Naive B cell (primary cell): Measurements from ENCODE around the gene CTPS2. TPM values are rescaled to one million over a fixed set of nuclear protein-coding genes. Genes with fewer than 3 reads are reported as not detected.

Source experiments
- ATAC-seq, 2 donors: fragments of 150-1000 bp; cut with Tn5 transposase; 2 replicates each; pipeline ENCODE4 v1.10.0; 2021; ENCODE audit warnings: low read depth in 2 of 2, mild to moderate bottlenecking in 2 of 2, moderate library complexity in 2 of 2
- DNase-seq: peaks from one replicate; pipeline ENCODE4 v3.0.0; 2022
- H3K27ac Mint-ChIP-seq, 6 donors: one replicate each; pipeline ENCODE4 v1.8.0; 2020 to 2022; ENCODE audit warnings: mild to moderate bottlenecking in 6 of 6, mixed read lengths in 6 of 6, moderate library complexity in 5 of 6, inconsistent platforms in 2 of 6
- H3K27me3 Mint-ChIP-seq, 3 donors: one replicate each; pipeline ENCODE4 v1.8.0; 2021 to 2022; ENCODE audit warnings: mixed read lengths in 3 of 3, mild to moderate bottlenecking in 1 of 3
- H3K36me3 Mint-ChIP-seq, 2 donors: one replicate each; pipeline ENCODE4 v1.8.0; 2020 to 2022; ENCODE audit warnings: mixed read lengths in 2 of 2, inconsistent platforms in 1 of 2, mild to moderate bottlenecking in 1 of 2
- H3K4me1 Mint-ChIP-seq, 3 donors: one replicate each; pipeline ENCODE4 v1.8.0; 2020 to 2022; ENCODE audit warnings: mixed read lengths in 3 of 3, inconsistent platforms in 1 of 3, mild to moderate bottlenecking in 1 of 3, moderate library complexity in 1 of 3
- H3K4me3 Mint-ChIP-seq, 8 donors: one replicate each; pipeline ENCODE4 v1.8.0; 2020 to 2022; ENCODE audit warnings: mild to moderate bottlenecking in 8 of 8, mixed read lengths in 8 of 8, moderate library complexity in 8 of 8, inconsistent platforms in 2 of 8
- H3K9me3 Mint-ChIP-seq, 7 donors: one replicate each; pipeline ENCODE4 v1.8.0; 2020 to 2022; ENCODE audit warnings: mixed read lengths in 7 of 7, mild to moderate bottlenecking in 5 of 7, inconsistent platforms in 2 of 7, moderate library complexity in 1 of 7
- polyA plus RNA-seq, 6 donors: library from polyadenylated mRNA; unstranded; fragments of 300-500 nt; fragmentation: Illumina TruSeq; gene quantifications; one replicate each; pipeline ENCODE4 v1.2.3, GENCODE V29; 2021; ENCODE audit warnings: low read depth in 6 of 6

The CTPS2 gene
- polyA plus RNA-seq, 6 donors from 2014 or later, result 3.2 to 6.0 (median 4.7) TPM

DNA sequence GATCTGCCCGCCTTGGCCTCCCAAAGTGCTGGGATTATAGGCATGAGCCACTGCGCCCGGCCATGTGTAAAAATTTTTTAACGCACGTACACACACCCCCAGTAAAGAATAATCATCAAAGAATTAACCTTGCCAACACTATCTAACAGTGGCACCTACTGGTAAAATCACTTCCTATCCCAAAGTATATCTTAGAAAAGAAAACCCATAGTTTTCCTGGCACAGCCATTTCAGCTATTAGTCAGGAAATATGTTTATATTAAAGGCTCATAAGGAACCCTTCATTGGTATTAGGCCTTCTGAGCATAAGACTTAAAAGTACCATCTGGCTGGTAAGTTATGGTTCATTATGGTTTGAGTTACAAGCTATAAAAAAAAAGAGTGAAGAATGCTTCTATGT, 48.4 kb downstream of the CTPS2 start:
- ATAC-seq (no peak), DNase-seq (no peak)
- no peaks in the 10 kb centered on the region for H3K4me1 Mint-ChIP-seq
- H3K4me3 Mint-ChIP-seq, result no peak overlapping the region
- H3K9me3 Mint-ChIP-seq, result peaks cover 0 to 3% (median 0%) of the 10 kb centered on the region in 7 donors
- H3K27ac Mint-ChIP-seq, result peak overlapping the region in 1 of 6 donors; percentile 9
- H3K27me3 Mint-ChIP-seq, result no peaks in the 10 kb centered on the region
- H3K36me3 Mint-ChIP-seq, result peaks cover 0 to 13% of the 10 kb centered on the region in 2 donors

DNA sequence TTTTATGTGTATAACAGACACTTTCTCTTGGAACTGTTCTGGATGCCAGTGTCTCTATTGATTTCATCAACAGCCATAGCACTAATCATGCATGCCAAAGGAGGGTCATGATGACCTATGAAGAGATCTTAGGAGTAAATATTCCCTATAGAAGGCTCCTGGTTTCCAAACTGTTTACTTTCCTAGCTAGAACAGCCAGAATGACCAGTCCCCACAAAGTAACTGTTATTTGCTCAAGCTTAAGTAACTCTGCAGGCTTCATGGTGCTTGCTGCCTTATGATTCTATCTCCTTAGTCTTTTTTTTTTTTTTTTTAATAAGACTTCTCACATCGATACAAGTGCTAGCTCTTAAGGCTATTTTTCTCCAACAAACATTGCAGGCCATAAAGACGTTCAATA, 50.1 kb downstream of the CTPS2 start:
- no peak for DNase-seq
- H3K4me3 Mint-ChIP-seq, result no peak overlapping the region
- H3K36me3 Mint-ChIP-seq, result peaks cover 0 to 13% of the 10 kb centered on the region in 2 donors
- H3K27ac Mint-ChIP-seq, result no peak overlapping the region
- ATAC-seq, result no peak
- H3K9me3 Mint-ChIP-seq, result peaks cover 0 to 1% (median 0%) of the 10 kb centered on the region in 7 donors
- no peaks in the 10 kb centered on the region for H3K27me3 Mint-ChIP-seq
- H3K4me1 Mint-ChIP-seq, result no peaks in the 10 kb centered on the region

DNA sequence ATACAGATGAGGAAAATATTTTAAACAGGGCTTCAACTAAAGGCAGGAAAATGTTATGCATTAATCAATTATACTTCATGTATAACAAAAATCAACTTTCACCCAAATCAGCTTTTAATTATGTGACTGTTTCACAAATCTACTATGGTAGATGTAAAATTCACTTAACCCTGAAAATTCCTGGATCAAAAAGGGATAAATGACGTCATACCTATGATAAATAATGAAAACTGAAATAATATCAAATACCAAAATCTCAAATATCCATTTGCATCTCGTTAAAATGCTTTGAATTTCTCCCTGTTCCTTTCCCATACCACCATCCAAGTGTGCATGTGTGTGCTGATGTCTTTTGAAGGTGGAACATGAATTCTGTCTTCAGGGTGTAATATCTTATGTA, 51.0 kb downstream of the CTPS2 start:
- H3K27ac Mint-ChIP-seq, result no peak overlapping the region

DNA sequence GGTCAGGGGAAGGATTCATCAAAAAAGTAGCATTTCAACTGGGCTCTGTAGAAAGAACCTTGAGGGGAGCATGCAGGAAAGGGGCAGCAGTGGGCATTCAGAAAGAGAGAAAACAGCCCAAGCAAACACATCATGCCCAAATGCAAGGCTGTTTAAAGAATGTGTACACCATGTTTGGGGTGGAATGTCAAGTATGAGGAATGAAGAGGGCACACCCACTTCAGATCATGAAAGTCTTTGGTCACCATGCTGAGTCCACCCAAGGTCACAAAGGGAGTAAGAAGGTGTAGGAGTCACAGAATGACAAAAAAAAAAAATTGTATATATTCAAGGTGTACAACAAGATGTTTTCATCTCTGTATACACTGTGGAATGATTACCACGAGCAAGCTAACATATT, 53.1 kb downstream of the CTPS2 start:
- Mint-ChIP-seq H3K27ac (no peak overlapping the region), H3K4me1 (no peaks in the 10 kb centered on the region), H3K4me3 (peak overlapping the region in 1 of 8 donors; percentile 21), H3K27me3 (no peaks in the 10 kb centered on the region), H3K9me3 (peaks cover 0 to 1% (median 0%) of the 10 kb centered on the region in 7 donors), H3K36me3 (peaks cover 0 to 5% of the 10 kb centered on the region in 2 donors)
- DNase-seq (no peak), ATAC-seq (no peak)

More for the DNA sequence above, 51.0 kb downstream of the CTPS2 start:
- ATAC-seq (no peak), DNase-seq (no peak)
- Mint-ChIP-seq H3K27me3 (no peaks in the 10 kb centered on the region), H3K4me3 (no peak overlapping the region), H3K4me1 (no peaks in the 10 kb centered on the region), H3K36me3 (peaks cover 0 to 12% of the 10 kb centered on the region in 2 donors), H3K9me3 (peaks cover 0 to 1% (median 0%) of the 10 kb centered on the region in 7 donors)

DNA sequence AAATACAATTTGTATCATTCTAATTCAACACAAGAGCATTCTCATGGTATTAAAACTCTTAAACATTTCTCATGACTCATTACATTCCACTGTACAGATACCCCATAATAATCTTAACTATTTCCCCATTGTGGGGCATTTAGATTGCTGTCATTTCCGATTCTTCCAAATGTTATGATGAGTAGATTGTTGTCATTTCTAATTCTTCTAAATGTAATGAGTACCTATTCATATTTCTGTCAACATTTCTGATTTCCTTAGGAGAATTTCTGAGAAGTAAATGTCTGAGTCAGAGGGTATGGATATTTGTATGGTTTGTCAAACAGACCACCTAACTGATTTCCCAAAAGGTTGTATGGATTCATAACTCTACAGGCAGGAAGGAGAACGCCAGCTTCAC, 54.2 kb downstream of the CTPS2 start:
- ATAC-seq, result no peak
- Mint-ChIP-seq H3K4me3 (no peak overlapping the region), H3K36me3 (peaks cover 0 to 5% of the 10 kb centered on the region in 2 donors), H3K27ac (no peak overlapping the region), H3K4me1 (no peaks in the 10 kb centered on the region), H3K27me3 (no peaks in the 10 kb centered on the region), H3K9me3 (peaks cover 0 to 1% (median 0%) of the 10 kb centered on the region in 7 donors)
- DNase-seq, result no peak

DNA sequence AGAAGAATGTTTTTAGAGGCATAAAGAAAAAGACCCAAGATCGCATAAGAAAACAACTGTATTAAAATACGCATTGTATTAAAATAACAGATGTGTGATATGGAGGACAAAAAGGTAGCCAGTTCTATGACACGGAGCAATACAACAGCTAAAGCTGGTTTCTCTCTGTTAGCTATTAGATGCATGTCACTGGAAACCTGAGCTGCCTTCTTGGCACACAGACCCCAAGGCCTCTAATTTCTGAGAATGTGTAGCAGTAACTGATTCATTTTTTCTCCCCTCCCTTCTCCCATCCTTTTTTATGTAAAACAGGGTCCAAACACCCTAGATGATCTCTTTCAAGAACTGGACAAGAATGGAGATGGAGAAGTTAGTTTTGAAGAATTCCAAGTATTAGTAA, 58.4 kb downstream of the CTPS2 start:
- Mint-ChIP-seq H3K4me3 (no peak overlapping the region), H3K27ac (no peak overlapping the region), H3K4me1 (no peaks in the 10 kb centered on the region), H3K9me3 (peaks cover 0 to 1% (median 0%) of the 10 kb centered on the region in 7 donors), H3K27me3 (no peaks in the 10 kb centered on the region), H3K36me3 (peaks cover 0 to 5% of the 10 kb centered on the region in 2 donors)
- DNase-seq, result no peak
- ATAC-seq, result no peak

DNA sequence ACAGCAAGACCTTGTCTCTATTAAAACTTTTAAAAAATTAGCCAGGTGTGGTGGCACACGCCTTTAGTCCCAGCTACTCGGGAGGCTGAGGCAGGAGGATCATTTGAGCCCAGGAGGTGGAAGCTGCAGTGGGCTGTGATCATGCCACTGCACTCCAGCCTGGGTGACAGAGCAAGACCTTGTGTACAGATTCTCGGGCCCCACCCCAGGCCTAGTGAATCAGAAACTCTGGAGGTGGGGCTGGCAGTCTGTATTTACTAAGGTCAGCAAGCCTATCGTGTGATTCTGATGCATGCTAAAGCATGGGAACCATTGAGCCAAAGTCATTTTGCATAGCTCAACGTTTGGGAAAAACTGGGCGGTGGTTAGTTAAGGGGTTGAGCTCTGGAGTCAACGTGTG, 59.0 kb downstream of the CTPS2 start:
- Mint-ChIP-seq H3K27ac (no peak overlapping the region), H3K4me1 (no peaks in the 10 kb centered on the region), H3K36me3 (peaks cover 0 to 5% of the 10 kb centered on the region in 2 donors), H3K27me3 (no peaks in the 10 kb centered on the region), H3K4me3 (no peak overlapping the region), H3K9me3 (peaks cover 0 to 1% (median 0%) of the 10 kb centered on the region in 7 donors)
- DNase-seq, result no peak
- no peak for ATAC-seq

DNA sequence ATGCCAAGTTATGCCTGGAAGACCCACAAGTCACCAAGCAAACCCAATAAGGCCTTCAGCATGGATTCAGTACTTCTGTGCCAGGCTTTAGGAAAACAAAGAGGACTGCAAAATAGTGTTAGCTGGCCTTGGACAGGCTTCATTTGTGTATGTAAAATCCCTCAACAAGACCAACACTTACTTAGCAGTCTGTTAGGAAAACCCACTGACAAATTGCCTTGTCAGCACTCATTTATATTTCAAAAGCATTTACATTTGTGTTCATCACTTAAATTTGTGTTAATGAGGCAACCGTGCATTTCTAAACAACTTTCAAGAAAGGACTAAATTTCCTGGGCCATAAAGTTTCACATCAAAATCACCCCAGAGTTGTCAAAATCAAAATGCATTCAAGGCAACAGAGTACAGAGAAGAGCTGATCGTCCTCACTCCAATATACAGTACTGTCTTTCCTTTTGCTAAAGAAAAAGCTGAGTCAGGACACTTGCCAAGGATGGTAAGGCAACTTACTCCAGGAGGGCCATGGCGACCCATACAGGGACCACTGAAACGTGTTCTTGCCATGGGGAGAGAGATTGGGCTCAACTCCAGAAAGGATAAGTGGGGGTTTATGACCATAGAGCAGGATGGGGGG, 61.0 kb downstream of the CTPS2 start:
- peaks cover 0 to 1% (median 0%) of the 10 kb centered on the region in 7 donors for H3K9me3 Mint-ChIP-seq
- H3K4me1 Mint-ChIP-seq, result no peaks in the 10 kb centered on the region
- H3K36me3 Mint-ChIP-seq, result peaks cover 0 to 5% of the 10 kb centered on the region in 2 donors
- H3K27me3 Mint-ChIP-seq, result no peaks in the 10 kb centered on the region
- no peak for DNase-seq
- no peak for ATAC-seq
- H3K4me3 Mint-ChIP-seq, result no peak overlapping the region
- no peak overlapping the region for H3K27ac Mint-ChIP-seq

DNA sequence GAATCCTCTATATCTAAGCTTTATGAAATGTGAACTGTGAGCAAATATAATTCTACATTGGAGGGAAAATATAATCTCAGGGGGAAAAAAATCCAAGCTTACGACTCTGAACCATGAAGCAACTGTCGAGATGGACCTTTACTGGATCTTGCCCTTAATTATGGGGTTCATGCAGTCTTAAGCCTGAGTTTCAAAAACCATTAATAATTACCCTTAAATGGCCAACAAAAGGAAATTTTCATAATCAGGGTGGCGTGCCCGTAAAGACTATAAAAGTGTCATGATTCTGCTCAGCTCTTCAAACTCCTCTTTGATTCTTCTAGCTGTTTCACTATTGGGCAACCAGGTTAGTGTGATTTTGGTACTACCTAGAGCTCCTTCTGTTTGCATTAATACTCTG, 62.6 kb downstream of the CTPS2 start, which contains the start of gene S100G:
Gene S100G, plus strand, starts transcription at position 301 of the 400 bp plus-strand sequence. CDS start 849 bp downstream, outside the sequence.
- H3K27ac Mint-ChIP-seq, result peak within 1 kb of the TSS in 1 of 6 donors; percentile 51
- no peaks in the 10 kb centered on the region for H3K27me3 Mint-ChIP-seq
- peaks cover 0 to 2% (median 0%) of the 10 kb centered on the region in 7 donors for H3K9me3 Mint-ChIP-seq
- peaks cover 0 to 1% of the 10 kb centered on the region in 2 donors for H3K36me3 Mint-ChIP-seq
- H3K4me1 Mint-ChIP-seq, result no peaks in the 10 kb centered on the region
- ATAC-seq (no peak), DNase-seq (no peak)
- H3K4me3 Mint-ChIP-seq, result no peak within 1 kb of the TSS

DNA sequence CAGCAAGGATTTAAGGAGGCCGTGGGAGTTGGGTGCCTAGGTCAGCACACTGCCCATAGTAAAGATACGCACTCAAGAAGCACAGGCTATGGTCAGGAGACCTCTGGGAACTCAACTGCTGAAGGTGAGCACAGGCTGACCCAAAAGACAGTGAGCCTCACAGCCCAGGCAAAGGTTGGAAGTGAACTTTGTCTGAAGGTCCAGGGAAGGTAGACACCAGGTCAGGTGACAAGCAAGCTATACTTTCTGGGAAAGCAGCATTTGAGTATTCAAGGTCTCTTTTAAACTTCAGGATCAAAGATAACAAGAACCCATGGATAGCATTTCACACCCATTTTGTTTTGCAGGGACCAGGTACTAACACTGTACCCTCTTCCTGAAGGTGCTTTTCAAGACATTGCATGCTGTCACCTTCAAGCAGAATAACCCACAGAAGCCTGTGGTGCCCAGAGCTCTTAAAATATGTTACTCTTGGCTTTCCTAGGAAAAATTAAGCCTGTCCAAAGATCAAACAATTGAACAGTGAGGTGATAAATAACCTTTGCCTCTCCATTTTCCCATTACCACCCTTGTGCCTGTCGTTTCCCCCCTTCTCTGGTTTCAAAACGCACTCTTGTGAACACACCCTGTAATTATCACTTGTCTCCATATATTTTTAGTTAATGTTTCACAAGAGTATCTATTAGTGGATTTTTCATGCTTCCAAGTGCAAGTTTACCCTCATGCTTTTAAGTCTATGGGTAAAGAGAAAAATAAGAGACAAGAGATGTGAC, 65.9 kb downstream of the CTPS2 start:
- Mint-ChIP-seq H3K27ac (no peak overlapping the region), H3K4me3 (no peak overlapping the region), H3K27me3 (no peaks in the 10 kb centered on the region), H3K9me3 (peaks cover 0 to 2% (median 0%) of the 10 kb centered on the region in 7 donors), H3K4me1 (no peaks in the 10 kb centered on the region), H3K36me3 (no peaks in the 10 kb centered on the region)
- DNase-seq (no peak), ATAC-seq (no peak)

DNA sequence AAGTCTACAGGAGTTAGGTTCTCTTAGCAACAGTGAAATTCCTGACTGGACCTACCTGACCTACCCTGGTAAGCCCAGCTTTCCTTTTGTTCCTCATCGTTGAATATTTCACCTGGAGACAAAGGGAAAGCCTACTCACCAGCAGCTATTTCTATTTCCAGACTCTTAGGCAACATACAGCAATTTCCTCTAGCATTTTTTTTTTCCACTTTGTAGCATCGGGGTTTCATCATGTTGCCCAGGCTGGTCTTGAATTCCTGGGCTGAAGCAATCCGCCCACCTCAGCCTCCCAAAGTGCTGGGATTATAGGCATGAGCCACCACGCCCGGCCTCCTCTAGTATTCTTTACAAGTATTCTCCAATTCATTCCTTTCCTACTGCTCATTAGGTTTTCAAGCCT, 69.3 kb downstream of the CTPS2 start:
- no peaks in the 10 kb centered on the region for H3K4me1 Mint-ChIP-seq
- no peaks in the 10 kb centered on the region for H3K27me3 Mint-ChIP-seq
- no peak overlapping the region for H3K27ac Mint-ChIP-seq
- ATAC-seq (no peak), DNase-seq (no peak)
- peaks cover 0 to 2% (median 0%) of the 10 kb centered on the region in 7 donors for H3K9me3 Mint-ChIP-seq
- no peak overlapping the region for H3K4me3 Mint-ChIP-seq
- H3K36me3 Mint-ChIP-seq, result peaks cover 0 to 7% of the 10 kb centered on the region in 2 donors

DNA sequence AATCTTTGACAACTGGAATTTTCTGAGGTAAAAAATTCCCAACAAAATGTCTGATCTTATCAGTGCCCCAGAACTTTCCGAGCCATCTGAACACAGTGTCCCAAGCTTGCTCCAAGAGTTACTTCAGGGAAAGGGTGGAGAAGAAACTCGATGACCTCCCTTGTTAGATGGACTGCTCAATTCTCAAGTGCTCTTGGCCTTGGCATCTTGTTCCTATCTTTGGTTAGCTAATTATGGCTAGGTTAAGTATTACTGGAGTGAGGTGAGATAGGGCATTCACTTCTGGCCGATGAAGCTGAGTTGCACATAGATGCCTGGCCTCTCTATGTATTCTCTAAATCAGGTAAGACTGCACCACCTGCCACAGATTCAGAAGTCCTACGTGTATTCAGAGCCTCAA, 71.6 kb downstream of the CTPS2 start:
- H3K9me3 Mint-ChIP-seq, result peaks cover 0 to 2% (median 0%) of the 10 kb centered on the region in 7 donors
- peak overlapping the region in 1 of 6 donors; percentile 24 for H3K27ac Mint-ChIP-seq
- H3K4me3 Mint-ChIP-seq, result no peak overlapping the region
- no peaks in the 10 kb centered on the region for H3K4me1 Mint-ChIP-seq
- peaks cover 0 to 7% of the 10 kb centered on the region in 2 donors for H3K36me3 Mint-ChIP-seq
- no peaks in the 10 kb centered on the region for H3K27me3 Mint-ChIP-seq
- no peak for DNase-seq
- ATAC-seq, result no peak

DNA sequence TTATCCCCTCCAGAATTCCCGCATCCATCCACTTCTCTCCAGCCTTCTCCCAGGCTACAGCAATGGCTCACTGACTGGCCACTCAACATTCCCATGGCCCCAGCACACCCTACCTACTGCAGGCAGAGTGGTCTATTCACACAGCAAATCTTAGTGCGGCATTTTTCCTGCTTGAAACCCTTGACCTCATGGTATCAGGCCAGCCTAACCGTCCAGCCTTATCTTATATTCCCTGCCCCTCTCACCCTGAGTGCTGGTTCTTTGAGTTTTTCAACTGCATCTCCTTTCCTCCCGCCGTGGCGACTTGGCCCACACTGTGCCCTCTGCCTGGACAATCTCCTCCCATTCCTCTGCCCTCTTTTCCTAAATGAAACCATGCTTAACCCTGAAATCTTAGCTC, 72.5 kb downstream of the CTPS2 start:
- Mint-ChIP-seq H3K4me3 (no peak overlapping the region), H3K36me3 (peaks cover 0 to 7% of the 10 kb centered on the region in 2 donors), H3K4me1 (no peaks in the 10 kb centered on the region), H3K27me3 (no peaks in the 10 kb centered on the region), H3K27ac (no peak overlapping the region), H3K9me3 (no peaks in the 10 kb centered on the region)
- no peak for ATAC-seq
- DNase-seq, result no peak

DNA sequence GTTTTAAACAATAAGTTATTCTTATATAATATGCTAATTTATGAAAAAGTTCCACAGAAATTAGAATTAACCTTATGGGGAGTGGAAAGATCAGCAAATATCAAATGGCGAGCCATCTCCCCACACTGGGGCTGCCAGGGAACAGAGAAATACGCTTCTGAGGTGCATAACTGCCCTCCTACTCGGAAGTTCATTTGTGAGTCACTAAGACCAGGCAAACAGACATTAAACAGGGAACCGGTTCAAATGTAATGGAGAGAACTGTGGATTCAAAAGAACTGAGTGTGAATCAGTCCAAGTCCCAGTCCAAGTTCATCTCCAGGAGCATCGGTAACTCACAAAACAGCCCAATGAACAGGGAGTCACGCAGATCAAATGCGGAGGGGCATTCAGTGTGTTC, 73.9 kb downstream of the CTPS2 start:
- DNase-seq (no peak), ATAC-seq (no peak)
- Mint-ChIP-seq H3K27ac (peak overlapping the region in 1 of 6 donors; percentile 56), H3K9me3 (no peaks in the 10 kb centered on the region), H3K4me3 (peak overlapping the region in 1 of 8 donors; percentile 54), H3K4me1 (no peaks in the 10 kb centered on the region), H3K27me3 (no peaks in the 10 kb centered on the region), H3K36me3 (peaks cover 0 to 7% of the 10 kb centered on the region in 2 donors)
